ENCODE results near the gene LSP1. TPM values are rescaled to one million over a fixed set of nuclear protein-coding genes. Genes with fewer than 3 reads are reported as not detected.
A peak's percentile ranks its signal among the peaks of the same experiment; 100 is the strongest.

The LSP1 gene
- total and polyA plus RNA-seq, 10 donors, result 136 to 422 (median 335) TPM

DNA sequence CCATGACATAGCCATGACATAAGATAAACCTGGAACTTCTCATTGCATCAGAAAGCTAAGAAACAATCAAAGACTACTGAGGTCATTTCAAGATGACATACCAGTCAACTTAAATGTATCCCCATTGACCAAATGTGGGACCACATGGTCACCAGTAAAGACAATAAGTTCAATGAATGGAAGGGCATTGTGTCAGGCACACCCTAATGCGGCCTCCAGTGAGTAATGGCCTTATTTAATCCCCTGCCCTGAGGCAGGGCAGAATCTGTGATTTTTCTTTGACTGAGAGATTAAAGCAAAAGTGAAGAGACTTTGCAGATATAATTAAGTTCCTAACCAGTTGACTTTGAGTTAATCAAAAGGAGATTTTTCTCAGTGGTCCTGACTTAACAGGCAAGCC lies 35.4 kb upstream of the LSP1 start:
- TF ChIP-seq CTCF (IDR thresholded peaks at IDR 0.05 in 8 of 11, conservative IDR thresholded peaks at IDR 0.05 in 3 of 11), result no peak
- no peak for TF ChIP-seq POLR2A (IDR thresholded peaks at IDR 0.05)
- TF ChIP-seq POLR2AphosphoS5 (IDR thresholded peaks at IDR 0.05), result no peak

DNA sequence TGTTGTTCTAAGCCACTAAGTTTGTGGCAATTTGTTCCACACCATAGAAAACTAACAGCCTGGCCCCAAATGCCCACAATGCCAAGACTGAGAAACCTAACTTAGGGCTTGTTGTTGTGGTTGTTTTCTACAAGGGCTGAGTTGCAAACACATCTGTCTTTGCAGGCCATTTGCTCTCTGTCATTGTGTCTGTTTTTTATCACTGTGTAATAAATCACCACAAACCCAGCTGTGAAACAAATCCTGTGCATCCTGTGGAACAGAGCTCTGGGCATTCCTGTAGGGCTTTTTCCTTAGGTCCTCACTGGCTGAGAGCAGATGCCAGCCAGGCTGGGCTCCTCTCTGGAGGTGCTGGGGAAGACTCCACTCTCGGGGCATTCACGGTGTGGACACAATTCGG lies 33.8 kb upstream of the LSP1 start:
- TF ChIP-seq CTCF (IDR thresholded peaks at IDR 0.05 in 8 of 11, conservative IDR thresholded peaks at IDR 0.05 in 3 of 11), result no peak
- no peak for TF ChIP-seq POLR2A (IDR thresholded peaks at IDR 0.05)
- no peak for TF ChIP-seq POLR2AphosphoS5 (IDR thresholded peaks at IDR 0.05)
- no peaks in the 10 kb centered on the region for H3K4me1 ChIP-seq
- no peak for DNase-seq
- H3K27me3 ChIP-seq (replicated peaks in 1 of 7), result peaks cover 0 to 19% (median 0%) of the 10 kb centered on the region in 7 donors
- peaks cover 0 to 26% (median 18%) of the 10 kb centered on the region in 8 donors for H3K9me3 ChIP-seq
- H3K36me3 ChIP-seq, result no peaks in the 10 kb centered on the region
- no peak overlapping the region for H3K27ac ChIP-seq
- 58 to 92% (median 80%) methylated on average over 2 to 3 of the region's 3 CpGs for WGBS, 5 donors
- intact Hi-C loops (cut with DNase I; ENCODE audit: low total_unique reads), result no loop called here
- H3K4me3 ChIP-seq, result no peak overlapping the region

More for the DNA sequence above, 35.4 kb upstream of the LSP1 start:
- Histone ChIP-seq H3K27ac (no peak overlapping the region), H3K36me3 (no peaks in the 10 kb centered on the region), H3K9me3 (peaks cover 0 to 26% (median 18%) of the 10 kb centered on the region in 8 donors), H3K4me1 (no peaks in the 10 kb centered on the region), H3K4me3 (no peak overlapping the region), H3K27me3 (replicated peaks in 1 of 7) (peaks cover 0 to 34% (median 0%) of the 10 kb centered on the region in 7 donors)
- DNase-seq, result no peak
- WGBS, 5 donors, result 44 to 90% (median 72%) methylated on average over 1 of the region's 1 CpG
- intact Hi-C loops (cut with DNase I; ENCODE audit: low total_unique reads), result no loop called here

GRCh38 chr11:1820463-1821325 lies 32.2 kb upstream of the LSP1 start:
- intact Hi-C loops (cut with DNase I; ENCODE audit: low total_unique reads), result no loop called here
- H3K27me3 ChIP-seq (replicated peaks in 1 of 7), result peaks cover 0 to 17% (median 0%) of the 10 kb centered on the region in 7 donors
- 82 to 92% (median 91%) methylated on average over 13 to 14 of the region's 14 CpGs for WGBS, 5 donors
- no peak overlapping the region for H3K4me3 ChIP-seq
- no peaks in the 10 kb centered on the region for H3K36me3 ChIP-seq
- no peak for TF ChIP-seq POLR2A (IDR thresholded peaks at IDR 0.05)
- no peak for TF ChIP-seq POLR2AphosphoS5 (IDR thresholded peaks at IDR 0.05)
- TF ChIP-seq CTCF (IDR thresholded peaks at IDR 0.05 in 8 of 11, conservative IDR thresholded peaks at IDR 0.05 in 3 of 11), result no peak
- DNase-seq, result no peak
- H3K4me1 ChIP-seq, result peaks cover 0 to 12% (median 5%) of the 10 kb centered on the region in 6 donors
- H3K9me3 ChIP-seq, result peaks cover 0 to 26% (median 18%) of the 10 kb centered on the region in 8 donors
- H3K27ac ChIP-seq, result peak overlapping the region in 3 of 8 donors; percentile 1 to 24 (median 7)

- peaks cover 0 to 21% (median 7%) of the 10 kb centered on the region in 6 donors for H3K4me1 ChIP-seq
- DNase-seq, result no peak
- H3K27ac ChIP-seq, result no peak overlapping the region
- H3K27me3 ChIP-seq (replicated peaks in 1 of 7), result peaks cover 0 to 9% (median 0%) of the 10 kb centered on the region in 7 donors
- no peaks in the 10 kb centered on the region for H3K36me3 ChIP-seq
- intact Hi-C loops (cut with DNase I; ENCODE audit: low total_unique reads), result no loop called here
- H3K9me3 ChIP-seq, result peaks cover 0 to 26% (median 18%) of the 10 kb centered on the region in 8 donors
- no peak overlapping the region for H3K4me3 ChIP-seq
- TF ChIP-seq POLR2AphosphoS5 (IDR thresholded peaks at IDR 0.05) (no peak), CTCF (IDR thresholded peaks at IDR 0.05 in 8 of 11, conservative IDR thresholded peaks at IDR 0.05 in 3 of 11) (no peak)
Observed at GRCh38 chr11:1821562-1821961, 31.3 kb upstream of the LSP1 start.
